Thoracic aorta (tissue), 2 donors: ENCODE data around the gene RTN1. TPM values are rescaled to one million over a fixed set of nuclear protein-coding genes. Genes with fewer than 3 reads are reported as not detected.

Source experiments
- ATAC-seq: fragments of 150-250 bp; one replicate; pipeline ENCODE4 v1.8.0; 2017; ENCODE audit warnings: low read depth; ENCODE audit not compliant: insufficient number of reproducible peaks, low FRiP score
- DNase-seq: peaks from one replicate; pipeline ENCODE4 v3.0.0-alpha.2; 2020; ENCODE audit warnings: low spot score
- H3K27ac ChIP-seq, 2 donors: fragments of 200-600 bp; sonication (generic); 1 replicate in 1 of 2; 2 replicates in 1 of 2; pipeline ENCODE4 v1.5.1; 2016; ENCODE audit warnings: mild to moderate bottlenecking in 2 of 2, moderate library complexity in 2 of 2
- H3K27me3 ChIP-seq: fragments of 200-600 bp; sonication (generic); replicated peaks from 2 replicates; pipeline ENCODE4 v1.6.0; 2016; ENCODE audit warnings: mild to moderate bottlenecking; ENCODE audit not compliant: insufficient read depth
- H3K36me3 ChIP-seq: fragments of 200-600 bp; sonication (generic); one replicate; pipeline ENCODE4 v1.5.1; 2016
- H3K4me1 ChIP-seq, 2 donors: fragments of 200-600 bp; sonication (generic); 1 replicate in 1 of 2; 2 replicates in 1 of 2; pipeline versions ENCODE4 v1.5.1 to v1.6.0; 2016; ENCODE audit warnings: low read depth in 2 of 2, mild to moderate bottlenecking in 1 of 2; ENCODE audit not compliant: control insufficient read depth in 1 of 2
- H3K4me3 ChIP-seq: fragments of 200-600 bp; sonication (generic); 2 replicates; pipeline ENCODE4 v1.5.1; 2016; ENCODE audit warnings: mild to moderate bottlenecking
- H3K9me3 ChIP-seq: fragments of 200-600 bp; sonication (generic); 2 replicates; pipeline ENCODE4 v1.5.1; 2016
- CTCF ChIP-seq: fragments of 200-600 bp; sonication (generic); IDR thresholded peaks from one replicate; pipeline ENCODE4 v1.5.1; 2019; ENCODE audit warnings: antibody characterized with exemption
- total RNA-seq, 2 donors: library from RNA; depleted of rRNA; stranded (reverse); fragments of >200 nt; gene quantifications; one replicate each; pipeline versions ENCODE4 v1.1.0 to v1.2.3, GENCODE V29; 2016

RTN1 gene
- total RNA-seq, 2 donors from 2014 or later = 66.5 to 129 TPM

GRCh38 chr14:59634617-59635016 is 236.0 kb downstream of the RTN1 start:
- ATAC-seq (no peak), DNase-seq (no peak)
- TF ChIP-seq CTCF = no peak
- H3K4me1 ChIP-seq = peaks cover 3 to 28% of the 10 kb centered on the region in 2 donors
- H3K4me3 ChIP-seq = no peak overlapping the region
- no peaks in the 10 kb centered on the region for H3K36me3 ChIP-seq
- H3K27me3 ChIP-seq = no peaks in the 10 kb centered on the region
- no peak overlapping the region for H3K27ac ChIP-seq
- H3K9me3 ChIP-seq = no peaks in the 10 kb centered on the region

- Histone ChIP-seq H3K4me1 (peaks cover 3 to 28% of the 10 kb centered on the region in 2 donors), H3K9me3 (no peaks in the 10 kb centered on the region), H3K36me3 (no peaks in the 10 kb centered on the region), H3K4me3 (no peak overlapping the region), H3K27ac (peak overlapping the region; percentile 19 to 53), H3K27me3 (no peaks in the 10 kb centered on the region)
- DNase-seq = no peak
- no peak for ATAC-seq
- no peak for TF ChIP-seq CTCF
Observed at GRCh38 chr14:59633486-59633885, 237.1 kb downstream of the RTN1 start.

- no peaks in the 10 kb centered on the region for H3K36me3 ChIP-seq
- no peak overlapping the region for H3K4me3 ChIP-seq
- H3K27ac ChIP-seq = peak overlapping the region in 1 of 2 donors; percentile 41
- DNase-seq = no peak
- no peaks in the 10 kb centered on the region for H3K9me3 ChIP-seq
- no peaks in the 10 kb centered on the region for H3K27me3 ChIP-seq
- H3K4me1 ChIP-seq = peaks cover 3 to 28% of the 10 kb centered on the region in 2 donors
- TF ChIP-seq CTCF = peak; percentile 26
- no peak for ATAC-seq
Observed at GRCh38 chr14:59632381-59632780, 238.2 kb downstream of the RTN1 start.

GRCh38 chr14:59631237-59631636 is 239.3 kb downstream of the RTN1 start:
- DNase-seq (no peak), ATAC-seq (no peak)
- Histone ChIP-seq H3K4me1 (peaks cover 3 to 28% of the 10 kb centered on the region in 2 donors), H3K27me3 (no peaks in the 10 kb centered on the region), H3K9me3 (no peaks in the 10 kb centered on the region), H3K4me3 (peak overlapping the region; percentile 80), H3K27ac (peak overlapping the region in 1 of 2 donors; percentile 41), H3K36me3 (no peaks in the 10 kb centered on the region)
- no peak for TF ChIP-seq CTCF

GRCh38 chr14:59630288-59630963 is 240.2 kb downstream of the RTN1 start:
- Histone ChIP-seq H3K4me3 (peak overlapping the region; percentile 80), H3K36me3 (no peaks in the 10 kb centered on the region), H3K9me3 (no peaks in the 10 kb centered on the region), H3K4me1 (peaks cover 3 to 28% of the 10 kb centered on the region in 2 donors), H3K27me3 (no peaks in the 10 kb centered on the region), H3K27ac (peak overlapping the region; percentile 41 to 48)
- DNase-seq = peak; percentile 41
- ATAC-seq = peak; percentile 24
- TF ChIP-seq CTCF = no peak
